ENCODE results near the gene C10orf90.

C10orf90 gene

GRCh38 chr10:126549344-126549743, 121.1 kb downstream of the C10orf90 start:
- no peak for DNase-seq (ENCODE audit: extremely low read depth, low read depth)
- TF ChIP-seq CTCF (IDR thresholded peaks at IDR 0.05; ENCODE audit: low read depth, low read length) = no peak

- no peak for TF ChIP-seq CTCF (IDR thresholded peaks at IDR 0.05; ENCODE audit: low read depth, low read length)
- DNase-seq (ENCODE audit: extremely low read depth, low read depth) = no peak
These were observed 125.9 kb downstream of the C10orf90 start for GRCh38 chr10:126544565-126544964.

GRCh38 chr10:126538439-126539135, 131.9 kb downstream of the C10orf90 start:
- no peak for TF ChIP-seq CTCF (IDR thresholded peaks at IDR 0.05; ENCODE audit: low read depth, low read length)
- DNase-seq (ENCODE audit: extremely low read depth, low read depth) = no peak

- TF ChIP-seq CTCF (IDR thresholded peaks at IDR 0.05; ENCODE audit: low read depth, low read length) = no peak
These were observed 133.8 kb downstream of the C10orf90 start for GRCh38 chr10:126536656-126537055.

GRCh38 chr10:126536148-126536547, 134.3 kb downstream of the C10orf90 start:
- no peak for TF ChIP-seq CTCF (IDR thresholded peaks at IDR 0.05; ENCODE audit: low read depth, low read length)
- DNase-seq (ENCODE audit: extremely low read depth, low read depth) = no peak

More at GRCh38 chr10:126536656-126537055, 133.8 kb downstream of the C10orf90 start:
- DNase-seq (ENCODE audit: extremely low read depth, low read depth) = no peak

- no peak for TF ChIP-seq CTCF (IDR thresholded peaks at IDR 0.05; ENCODE audit: low read depth, low read length)
- no peak for DNase-seq (ENCODE audit: extremely low read depth, low read depth)
These were observed 136.8 kb downstream of the C10orf90 start for GRCh38 chr10:126533644-126534043.

GRCh38 chr10:126528315-126528835, 142.1 kb downstream of the C10orf90 start:
- no peak for TF ChIP-seq CTCF (IDR thresholded peaks at IDR 0.05; ENCODE audit: low read depth, low read length)
- DNase-seq (ENCODE audit: extremely low read depth, low read depth) = no peak
